PC-3 (cell line): ENCODE results near the gene ATP8A1.

Source experiments
- CTCF ChIP-seq: fragments of 300-600 bp; sonication (generic); conservative IDR thresholded peaks from 2 replicates; pipeline ENCODE4 v1.5.1; 2017; ENCODE audit warnings: antibody characterized with exemption, low read depth, mild to moderate bottlenecking, low read length
- EZH2 ChIP-seq: fragments of 300-600 bp; sonication (generic); IDR thresholded peaks from one replicate; pipeline ENCODE4 v1.6.1; 2017; ENCODE audit warnings: antibody characterized with exemption, mild to moderate bottlenecking, low read length; ENCODE audit not compliant: unreplicated experiment
- EZH2phosphoT487 ChIP-seq: fragments of 300-600 bp; sonication (generic); IDR thresholded peaks from 2 replicates; pipeline ENCODE4 v1.6.1; 2018; ENCODE audit warnings: mild to moderate bottlenecking, antibody characterized with exemption, low read length, borderline replicate concordance

DNA sequence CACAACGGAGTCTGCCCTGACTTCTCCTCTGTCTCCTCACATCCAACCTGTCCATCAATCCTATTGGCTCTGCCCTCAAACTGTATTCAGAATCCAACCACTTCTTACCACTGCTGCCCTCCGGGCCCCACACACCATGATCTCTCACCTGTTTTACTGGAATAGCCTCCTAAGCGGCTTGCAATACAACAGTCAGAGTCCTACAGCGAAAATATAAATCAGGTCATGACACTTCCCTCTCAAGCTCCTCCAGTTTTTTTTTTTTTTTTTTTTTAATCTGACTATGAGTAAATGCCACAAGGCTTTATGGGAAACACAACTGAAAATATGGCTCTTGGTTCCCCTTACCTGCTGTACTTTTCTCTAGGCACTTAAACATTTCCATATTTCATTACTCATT lies 216.8 kb downstream of the ATP8A1 start:
- no peak for TF ChIP-seq CTCF
- no peak for TF ChIP-seq EZH2phosphoT487
- TF ChIP-seq EZH2: no peak
